Ramos (cell line): ENCODE data around the gene POLN.

Source experiments
- in situ Hi-C: fragments of 300-500 bp; cut with MboI; formaldehyde crosslinking; loops from one replicate; pipeline ENCODE4 v1.14.3; 2022; ENCODE audit warnings: low sequenced_read_pairs; ENCODE audit not compliant: unreplicated experiment

The POLN gene

DNA sequence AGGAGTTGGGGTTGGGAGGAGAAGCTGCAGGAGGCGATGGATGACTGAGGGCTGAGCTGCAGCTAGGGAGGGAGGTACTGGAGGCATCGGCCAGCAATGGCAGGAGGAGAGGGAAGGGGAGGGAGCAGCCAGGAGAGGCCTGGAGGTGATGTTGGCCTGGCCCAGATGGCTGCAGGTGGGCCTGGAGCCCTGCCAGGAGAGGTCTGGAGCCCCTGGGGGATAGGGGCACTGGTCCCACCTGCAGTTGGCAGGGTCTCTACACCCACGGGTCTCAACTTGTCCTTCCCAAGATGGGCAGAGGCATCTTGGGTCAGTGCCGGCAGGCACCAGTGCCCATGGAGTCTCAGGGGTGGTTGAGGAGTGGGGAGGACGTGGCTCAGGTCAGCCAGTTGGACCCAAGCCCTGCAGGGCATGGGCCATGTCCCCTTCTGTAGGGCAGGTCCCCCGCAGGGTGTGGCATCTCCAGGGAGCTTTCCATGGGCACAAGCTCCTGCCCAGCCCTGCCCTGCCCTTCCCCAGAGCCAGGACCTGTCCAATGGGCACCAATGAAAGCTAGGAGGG is 22.6 kb upstream of the POLN start:
- in situ Hi-C loops, result no loop called here

DNA sequence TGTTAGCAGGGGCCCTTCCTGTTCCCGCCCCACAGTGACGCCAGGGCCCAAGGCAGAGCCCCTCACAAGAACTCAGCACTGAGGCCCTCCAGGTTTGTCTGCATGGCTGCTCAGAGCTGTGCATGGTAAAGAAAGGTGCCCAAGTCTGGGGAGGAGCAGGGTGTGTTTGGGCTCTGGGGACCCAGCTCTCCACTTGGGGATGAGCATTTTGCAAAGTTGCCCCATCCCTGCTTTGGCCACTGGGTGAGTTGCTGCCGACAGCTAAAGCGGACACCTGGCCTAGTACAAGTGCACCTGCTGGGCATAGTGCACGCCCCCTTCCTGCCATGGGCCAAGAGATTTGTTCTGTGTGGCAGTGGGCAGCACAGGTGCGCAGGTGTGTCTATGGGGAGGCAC is 22.0 kb upstream of the POLN start:
- in situ Hi-C loops, result no loop called here

DNA sequence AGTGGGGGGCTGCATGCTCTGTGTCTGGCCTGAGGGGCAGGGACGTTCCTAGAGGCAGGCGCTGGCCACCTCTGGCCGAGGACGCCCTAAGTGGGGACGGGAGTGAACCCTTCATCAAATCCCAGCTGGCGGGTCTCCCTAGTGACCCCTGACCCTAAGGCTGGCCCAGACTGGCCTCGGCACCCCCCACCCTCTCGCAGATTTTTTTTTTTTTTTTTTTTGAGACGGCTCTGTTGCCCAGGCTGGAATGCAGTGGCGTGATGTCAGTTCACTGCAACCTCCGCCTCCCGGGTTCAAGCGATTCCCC is 21.0 kb upstream of the POLN start:
- in situ Hi-C loops, result no loop called here

DNA sequence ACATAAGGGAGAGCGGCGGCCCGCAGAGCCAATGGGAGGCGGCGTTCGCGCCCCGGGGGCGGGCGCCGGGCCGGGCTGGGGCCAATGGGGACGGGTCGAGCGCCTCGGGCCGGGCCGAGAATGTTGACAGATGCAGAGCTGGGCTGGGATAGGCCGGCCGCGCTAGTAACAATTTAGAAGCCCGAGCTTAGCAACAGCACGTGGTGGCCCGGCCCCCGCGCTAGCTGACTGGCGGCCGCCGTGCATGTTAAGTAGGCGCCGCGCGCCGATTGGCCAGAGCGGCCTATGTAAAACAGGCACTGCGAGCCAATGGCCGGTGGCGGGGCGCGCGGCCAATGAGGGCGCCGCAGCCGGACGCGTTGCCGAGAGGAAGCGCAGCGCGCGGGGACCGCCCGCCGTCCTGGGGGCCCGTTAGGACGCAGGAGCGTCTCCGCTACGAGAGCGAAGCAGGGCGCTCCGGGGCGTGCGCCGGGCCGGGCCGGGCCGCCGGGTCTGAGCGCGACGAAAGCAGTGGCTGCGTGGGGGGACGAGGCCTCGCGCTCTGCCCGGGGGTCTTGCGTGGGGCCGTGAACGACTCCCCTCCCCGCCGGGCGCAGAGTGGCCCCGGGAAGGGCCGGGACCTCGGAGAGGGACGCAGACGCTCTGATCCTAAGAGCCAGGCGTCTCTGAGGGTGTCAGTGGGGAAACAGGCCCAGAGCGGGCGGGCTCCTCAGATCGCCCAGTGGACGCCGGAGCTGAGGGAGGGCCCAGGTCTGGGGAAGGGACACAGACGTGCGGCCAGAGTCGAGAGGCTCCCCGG is 20.4 kb upstream of the POLN start:
- in situ Hi-C loops, result no loop called here

DNA sequence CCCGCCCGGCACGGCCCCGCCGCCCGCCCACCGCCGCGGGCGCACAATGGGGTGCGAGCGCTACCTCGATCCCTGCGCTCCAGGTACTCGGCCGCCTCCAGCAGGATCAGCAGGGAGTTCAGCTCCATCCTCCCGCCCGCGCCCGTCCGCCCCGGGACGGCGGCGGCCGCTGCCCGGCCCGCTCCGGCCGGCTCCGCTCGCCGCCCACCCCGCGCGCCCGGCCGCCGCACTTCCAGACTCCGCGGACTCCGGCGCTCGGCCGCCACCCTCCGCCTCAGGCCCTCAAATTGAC is 19.9 kb upstream of the POLN start, which contains the start of gene MXD4:
TSS of gene MXD4 (minus strand) at position 257 of the 292 bp plus-strand sequence. CDS start at position 128, 129 bp downstream.
- in situ Hi-C loops, result no loop called here

DNA sequence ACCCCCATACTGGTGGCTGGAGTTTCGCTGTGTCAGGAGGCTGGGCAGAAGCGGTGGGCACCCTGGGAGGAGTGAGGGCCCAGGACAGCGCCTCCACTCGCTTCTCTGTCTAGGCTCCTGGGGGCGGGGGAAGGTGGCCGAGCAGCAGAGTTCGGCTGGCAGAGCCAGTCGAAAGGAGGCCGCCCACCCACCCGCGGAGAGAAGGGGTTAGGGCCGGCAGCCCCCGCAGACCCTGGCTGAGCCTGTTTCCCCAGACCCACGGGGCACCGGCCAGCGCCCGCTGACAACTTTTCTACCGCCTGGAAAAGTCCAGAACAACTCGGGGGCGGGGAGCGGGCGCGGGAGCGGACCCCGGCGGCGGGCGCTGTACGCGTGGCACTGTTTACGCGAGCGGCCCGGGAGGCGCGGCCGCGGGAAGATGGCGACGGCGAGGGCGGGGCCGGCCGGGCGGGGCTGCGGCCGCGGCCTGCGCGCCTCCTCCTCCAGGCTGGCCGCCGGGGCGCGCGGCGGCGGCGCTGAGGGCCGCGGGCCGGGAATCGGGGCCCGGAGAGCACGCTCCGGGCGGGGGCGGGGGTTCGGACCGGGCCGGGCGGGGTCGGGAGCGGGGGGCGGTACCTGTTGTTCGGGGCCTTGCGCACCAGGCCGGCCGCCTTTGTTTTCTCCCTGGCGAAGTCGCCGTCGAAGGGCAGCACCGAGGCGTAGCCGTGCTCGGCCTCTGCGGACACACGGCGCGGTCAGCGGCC is 19.4 kb upstream of the POLN start:
- in situ Hi-C loops, result no loop called here

DNA sequence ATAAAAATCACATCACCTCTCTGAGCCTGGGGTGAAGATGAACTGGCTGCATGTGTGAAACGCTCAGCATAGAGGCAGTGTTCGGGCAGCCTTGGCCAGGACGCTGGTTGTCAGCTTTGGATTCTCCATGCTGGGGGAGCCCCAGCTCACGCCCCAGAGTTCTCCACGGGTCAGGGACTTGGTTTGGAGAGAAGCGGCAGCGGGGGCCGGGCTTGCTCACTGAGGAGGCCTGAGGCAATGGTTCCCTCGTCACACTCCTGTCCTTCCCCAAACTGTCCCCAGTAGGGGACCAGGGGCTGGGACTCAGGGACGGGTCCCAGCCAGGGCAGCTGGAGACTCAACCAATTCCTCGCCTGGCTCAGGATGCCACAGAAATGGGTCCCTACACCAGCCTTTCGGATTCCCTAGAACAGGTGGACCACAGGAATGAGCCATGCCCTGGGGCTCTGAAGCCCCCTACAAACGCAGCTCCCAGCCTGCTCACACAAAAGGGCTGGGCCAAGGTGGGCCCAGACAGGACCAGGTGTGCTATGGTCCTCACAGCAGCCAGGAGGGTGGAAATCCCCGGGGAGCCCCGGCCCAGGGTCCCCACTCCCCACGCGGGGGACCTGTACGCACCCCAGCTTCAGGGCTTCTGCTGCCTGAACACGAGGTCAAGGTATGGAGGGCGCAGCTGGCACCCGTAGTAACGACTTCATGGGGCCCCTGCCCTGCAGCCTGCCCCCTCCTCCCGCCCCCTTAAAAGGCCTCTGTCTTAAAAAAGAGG is 18.6 kb upstream of the POLN start:
- in situ Hi-C loops, result no loop called here

DNA sequence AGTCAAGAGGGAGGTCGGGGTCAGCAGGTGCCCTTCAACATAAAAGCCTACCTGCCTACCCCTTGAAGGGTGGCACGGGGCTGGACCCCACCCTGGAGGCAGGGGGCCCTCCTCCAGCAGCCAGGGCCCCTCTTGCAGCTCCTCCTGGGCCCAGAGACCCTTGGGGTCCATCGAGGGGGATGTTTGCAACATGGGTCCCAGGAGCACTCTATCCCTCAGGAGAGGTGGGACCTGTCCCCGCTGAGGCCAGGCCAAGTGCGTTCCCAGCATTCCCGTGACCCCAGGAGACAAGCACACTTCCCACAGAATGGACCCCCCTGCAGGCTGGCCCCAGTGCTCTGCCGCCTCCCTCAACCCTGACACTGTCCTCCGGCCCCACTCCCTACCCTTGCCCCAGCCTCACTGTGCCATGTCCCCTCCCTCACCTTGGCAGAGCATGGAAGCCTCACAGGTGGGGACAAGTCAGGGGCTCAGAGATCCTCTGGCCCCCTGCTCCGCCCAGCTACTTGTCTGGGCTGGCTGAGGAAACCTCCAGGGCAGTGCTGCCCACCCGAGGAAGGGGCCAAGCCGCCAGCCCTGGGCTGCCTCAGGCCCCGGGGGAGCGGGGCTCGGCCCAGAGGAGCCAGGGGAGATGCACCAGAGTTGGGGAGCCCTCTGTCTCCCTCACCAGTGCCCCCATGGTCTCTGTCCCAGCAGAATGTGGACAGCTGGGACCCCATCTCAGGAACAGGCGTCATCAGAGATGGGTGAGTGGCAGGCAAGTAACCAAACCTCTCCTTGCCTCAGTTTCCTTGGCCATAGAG is 17.8 kb upstream of the POLN start:
- in situ Hi-C loops, result no loop called here

DNA sequence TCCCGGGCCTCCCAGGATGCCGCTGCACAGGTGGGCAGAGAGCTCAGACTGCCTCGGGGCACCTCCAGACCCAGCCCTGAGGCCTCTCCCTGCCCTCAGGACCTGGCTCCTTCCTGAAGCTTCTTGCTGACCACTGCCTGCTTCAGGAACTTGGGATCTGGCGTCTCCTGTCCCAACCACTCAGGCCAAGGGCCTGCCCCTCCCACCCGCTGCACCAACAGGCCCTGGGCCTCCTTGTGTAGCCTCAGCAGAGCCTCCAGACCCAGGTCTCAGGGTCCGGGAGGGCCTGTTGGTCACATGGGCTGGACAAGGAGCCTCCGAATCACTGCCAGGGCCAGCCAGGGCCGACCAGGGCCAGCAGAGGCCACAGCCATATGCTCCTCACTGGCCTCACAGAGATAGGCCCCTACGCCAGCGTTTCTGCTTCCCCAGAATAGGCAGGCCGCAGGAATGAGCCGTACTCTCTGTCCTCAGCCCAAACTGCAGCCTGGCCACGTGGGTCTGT is 17.2 kb upstream of the POLN start:
- in situ Hi-C loops, result no loop called here

DNA sequence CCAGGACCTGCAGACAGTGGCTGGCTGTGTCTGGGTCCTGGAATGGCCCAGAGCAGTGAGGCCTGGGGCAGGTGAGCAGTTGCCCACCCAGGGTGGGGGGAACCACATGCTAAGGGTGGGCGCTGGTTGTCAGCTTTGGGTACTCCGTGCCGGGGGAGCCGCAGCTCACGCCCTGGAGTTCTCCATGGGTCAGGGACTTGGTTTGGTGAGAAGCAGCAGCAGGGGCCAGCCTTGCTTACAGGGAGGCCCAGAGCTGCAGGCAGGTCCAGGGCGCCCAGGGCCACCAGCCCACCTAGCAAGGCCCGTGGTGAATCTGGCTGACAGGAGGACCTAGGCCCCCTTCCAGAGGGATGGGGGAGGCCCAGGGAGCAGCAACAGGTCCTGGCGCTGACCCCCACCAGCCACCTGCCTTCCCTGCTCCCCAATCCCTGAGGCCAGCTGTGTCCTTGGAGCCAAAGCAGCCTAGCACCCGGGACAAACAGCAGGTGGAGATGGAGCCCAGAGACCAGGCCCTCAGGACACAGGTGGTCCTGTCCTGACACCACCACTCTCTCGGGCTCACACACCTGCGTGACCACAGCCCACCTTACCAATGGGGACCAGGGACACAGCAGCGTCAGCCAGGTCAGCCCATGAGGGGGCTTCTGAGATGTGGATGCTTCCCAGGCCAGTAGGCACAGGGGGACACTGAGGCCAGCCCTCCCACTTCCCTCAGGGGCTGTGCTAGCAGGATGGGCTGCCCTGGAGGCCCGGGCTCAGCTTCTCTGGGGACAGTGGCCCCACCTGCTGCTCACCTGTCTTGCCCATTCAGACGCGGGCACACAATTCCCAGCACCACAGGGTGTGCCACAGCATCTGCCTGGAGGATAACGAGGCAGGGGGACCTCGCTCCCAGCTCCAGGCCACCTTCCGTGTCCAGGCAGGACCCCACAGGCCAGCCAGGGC is 16.4 kb upstream of the POLN start:
- in situ Hi-C loops, result no loop called here

DNA sequence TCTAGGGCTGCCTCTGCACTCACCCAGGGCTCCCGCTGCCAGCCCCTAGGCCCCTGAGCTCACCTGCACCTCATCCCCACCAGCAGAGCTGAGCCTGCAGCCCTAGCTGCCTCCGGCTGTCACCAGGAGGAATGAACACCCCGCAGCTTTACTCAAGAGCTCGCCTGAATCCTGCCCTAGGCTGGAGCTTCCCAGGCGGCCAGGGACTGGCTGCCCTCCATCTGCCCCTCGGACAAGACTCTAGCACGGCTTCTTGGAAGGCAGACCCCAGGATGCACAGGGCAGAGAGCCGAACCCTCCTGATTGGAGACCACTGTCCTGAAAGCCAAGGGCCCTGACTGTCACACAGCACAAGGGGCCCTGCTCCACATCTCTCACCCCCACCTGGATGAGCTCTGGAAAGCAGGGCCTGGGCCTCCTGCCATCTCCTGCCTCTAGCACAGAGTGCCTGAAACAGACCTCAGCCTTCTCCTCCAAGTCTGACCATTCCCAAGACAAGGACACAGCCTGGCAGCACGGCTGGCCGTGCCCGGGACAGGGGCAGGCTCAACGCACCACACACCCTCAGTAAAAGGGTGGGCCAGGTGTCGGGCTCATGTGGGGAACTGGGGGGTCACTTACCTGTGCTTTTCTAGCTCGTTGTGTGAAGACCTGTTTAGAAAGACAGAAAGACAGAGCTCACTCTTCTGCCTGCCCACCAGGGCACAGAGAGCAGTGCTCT is 15.6 kb upstream of the POLN start:
- in situ Hi-C loops, result no loop called here

DNA sequence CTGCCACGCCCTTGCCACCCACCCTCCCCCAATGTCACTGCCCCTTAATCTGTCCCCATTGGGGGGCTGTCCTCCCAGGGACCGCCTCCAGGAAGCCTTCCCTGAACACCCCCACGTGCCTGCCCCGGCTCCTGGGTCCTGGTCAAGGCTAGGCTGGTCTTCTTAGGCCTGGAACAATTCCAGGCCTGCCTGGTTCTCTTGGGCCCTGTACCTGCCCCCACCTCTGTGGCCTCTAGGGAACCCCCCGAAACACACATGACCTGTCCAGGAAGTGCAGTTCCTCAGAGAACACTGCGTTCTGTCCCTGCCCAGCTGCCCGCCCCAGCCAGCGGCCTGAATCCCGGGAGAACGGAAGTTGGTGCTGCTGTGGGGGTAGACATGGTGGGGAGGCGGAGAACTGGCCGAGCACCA is 14.9 kb upstream of the POLN start:
- in situ Hi-C loops, result no loop called here

DNA sequence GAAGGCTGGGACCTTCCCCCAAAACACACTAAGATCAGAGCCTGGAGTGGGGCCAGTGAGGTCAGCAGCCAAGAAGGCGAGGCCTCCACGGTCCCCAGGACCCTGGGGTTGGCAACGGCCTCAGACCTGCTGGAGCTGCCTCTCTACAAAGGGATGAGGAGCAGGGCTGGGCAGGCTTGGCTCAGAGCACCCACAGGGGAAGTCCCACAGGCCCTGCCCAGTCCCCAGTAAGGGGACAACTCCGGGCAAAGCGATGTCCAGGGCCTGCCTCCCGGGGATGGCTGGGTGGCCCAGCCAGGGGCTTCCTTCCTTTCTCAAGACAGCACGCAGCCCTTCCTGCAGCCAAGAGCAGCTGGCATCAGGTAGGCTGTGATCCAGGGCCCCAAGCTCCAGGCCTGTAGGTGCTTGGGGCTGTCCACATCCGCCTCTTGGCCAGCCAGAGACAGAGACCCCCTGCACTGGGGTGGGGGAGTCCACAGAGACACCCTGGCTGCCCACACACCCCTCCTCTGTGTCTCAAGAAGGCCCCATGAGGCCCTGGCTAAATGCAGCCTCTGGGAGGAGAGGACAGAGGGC is 14.3 kb upstream of the POLN start:
- in situ Hi-C loops, result no loop called here

DNA sequence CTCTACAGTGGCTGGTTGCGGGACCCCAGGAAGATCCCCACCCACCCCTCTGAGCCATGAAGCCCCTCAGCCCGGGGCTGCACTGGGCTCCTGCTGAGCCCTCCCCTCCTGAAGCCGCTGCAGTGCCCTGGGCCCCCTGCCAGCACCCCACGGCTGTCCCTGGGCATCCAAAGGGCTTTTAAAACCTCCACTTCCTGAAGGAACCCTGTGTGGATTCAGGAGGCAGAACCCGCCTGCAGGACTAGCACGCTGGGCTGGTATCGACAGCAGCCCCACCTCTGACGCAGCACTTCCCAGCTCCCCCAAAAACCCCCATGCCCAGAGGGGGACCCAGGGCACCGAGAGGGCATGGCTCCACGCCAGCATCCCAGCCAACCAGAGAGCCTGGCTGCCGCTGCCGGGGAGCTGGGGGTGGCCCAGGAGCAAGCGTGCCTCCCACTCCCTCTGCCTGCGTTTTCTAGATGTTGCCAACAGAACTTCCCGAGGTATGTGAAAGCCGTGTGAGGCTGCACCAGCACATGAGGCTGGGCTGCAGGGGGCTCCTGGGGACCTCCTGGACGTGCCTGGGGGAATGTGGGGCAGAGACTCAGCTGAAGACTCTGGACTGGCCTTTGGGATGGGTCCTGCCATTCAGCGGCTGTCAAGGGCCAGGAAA is 13.7 kb upstream of the POLN start:
- in situ Hi-C loops, result no loop called here

DNA sequence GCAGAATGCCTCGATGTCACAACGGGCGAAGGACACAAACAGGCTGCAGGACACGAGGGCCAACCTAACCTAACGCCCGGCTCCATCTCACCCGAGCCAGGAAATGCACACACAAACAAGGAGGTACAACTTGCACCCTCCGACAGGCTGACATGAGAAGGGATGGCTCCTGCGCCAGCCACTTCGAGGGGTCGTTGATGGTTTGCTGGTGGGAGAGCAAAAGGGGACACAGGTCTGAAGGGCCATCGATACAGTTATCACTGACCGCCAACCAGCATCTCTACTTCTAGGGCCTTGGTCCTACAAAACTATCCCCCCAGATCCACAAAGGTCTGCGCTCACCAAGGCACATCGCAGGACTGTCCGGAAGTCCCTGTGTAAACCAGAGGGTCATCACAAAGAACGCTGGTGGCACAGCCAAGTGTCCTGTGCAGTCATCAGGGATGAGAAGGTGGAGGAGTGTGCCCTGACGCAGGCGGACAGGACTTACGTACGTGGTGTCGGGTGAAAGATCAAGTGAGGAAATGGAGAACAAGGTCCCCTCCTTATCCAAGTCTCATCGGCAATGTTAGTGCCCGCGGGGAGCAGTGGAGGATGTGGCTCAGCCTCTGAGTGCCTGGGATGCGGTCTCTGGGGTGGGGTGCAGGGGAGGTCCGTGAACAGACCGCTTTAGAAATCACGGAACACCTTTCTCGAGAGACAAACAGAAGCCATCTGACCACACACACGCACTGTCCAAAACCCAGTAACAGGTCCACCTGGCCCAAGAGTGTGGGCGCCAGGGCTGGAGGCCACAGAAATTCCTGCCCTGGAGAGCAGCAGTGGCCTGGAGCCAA is 13.0 kb upstream of the POLN start:
- in situ Hi-C loops, result no loop called here

DNA sequence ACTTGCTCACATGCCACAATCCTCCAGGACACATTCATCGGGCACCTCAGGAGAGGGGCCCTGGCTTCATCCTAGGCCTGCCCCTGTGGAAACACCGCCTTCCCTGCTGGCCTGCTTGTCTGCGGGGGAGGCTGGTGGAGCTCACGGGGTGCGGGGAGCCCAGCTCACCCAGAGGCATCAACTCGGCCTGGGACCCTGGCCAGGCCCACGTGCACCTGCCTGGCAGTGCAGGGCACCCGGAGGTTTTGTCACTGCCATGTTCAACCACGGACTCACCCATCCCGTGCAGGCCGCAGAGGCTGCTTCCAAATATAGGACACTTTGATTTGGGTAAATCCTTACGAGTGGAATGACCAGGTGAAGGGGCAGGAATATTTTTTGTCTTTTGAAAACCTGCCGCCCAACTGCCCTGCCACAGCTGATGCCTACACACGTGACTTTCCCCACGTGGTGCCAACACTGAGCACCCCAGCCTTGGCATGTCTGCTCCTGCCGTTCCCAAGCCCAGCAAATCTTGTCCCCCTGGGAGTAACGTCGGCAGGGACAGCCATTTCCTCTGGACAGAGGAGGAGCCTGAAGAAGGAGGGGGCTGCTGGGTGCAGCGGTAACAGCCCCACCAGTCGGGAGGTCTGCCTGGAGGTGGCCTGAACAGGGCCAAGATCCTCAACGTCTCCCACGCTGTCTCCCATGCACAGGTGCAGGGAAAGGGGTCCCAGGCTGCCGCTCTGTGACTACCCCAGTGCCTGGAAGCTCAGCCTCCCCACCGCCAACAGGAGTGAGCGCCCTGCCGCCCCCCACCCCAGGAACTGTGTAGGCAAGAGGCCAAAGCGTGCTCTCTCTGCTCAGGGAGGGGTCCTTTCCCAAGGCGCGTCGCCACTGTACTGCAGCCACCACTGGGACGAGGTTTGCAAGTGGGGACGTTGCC is 11.5 kb upstream of the POLN start:
- in situ Hi-C loops, result no loop called here
